B cell (primary cell): Measurements from ENCODE around the gene KIF16B. TPM values are rescaled to one million over a fixed set of nuclear protein-coding genes. Genes with fewer than 3 reads are reported as not detected.

Experiments used
- ATAC-seq: fragments of 200-7000 bp; cut with Tn5 transposase; one replicate; pipeline ENCODE4 v1.10.0; 2021; ENCODE audit warnings: low read depth, mild to moderate bottlenecking, moderate number of reproducible peaks, moderate library complexity
- CTCF ChIA-PET: fragments of 350-600 bp; sonication (Branson Sonifier 250); formaldehyde crosslinking; loops from one replicate; lab custom pipeline; 2021; ENCODE audit warnings: antibody characterized with exemption, inconsistent platforms; lab: Charles Lee
- POLR2A ChIA-PET: fragments of 350-600 bp; sonication (Branson Sonifier 250); formaldehyde crosslinking; loops from one replicate; lab custom pipeline; 2021; ENCODE audit warnings: antibody characterized with exemption; lab: Charles Lee
- DNase-seq: peaks from one replicate; pipeline ENCODE4 v3.0.0; 2013
- H2AFZ ChIP-seq: 2 replicates; pipeline ENCODE4 v1.6.1; 2012; ENCODE audit warnings: mild to moderate bottlenecking, low read depth, low read length; ENCODE audit not compliant: insufficient read depth, poor library complexity, severe bottlenecking
- H3K27ac ChIP-seq, 2 donors: 1 replicate in 1 of 2; 2 replicates in 1 of 2; pipeline ENCODE4 v1.5.1; 2012 to 2013; ENCODE audit warnings: low read length in 2 of 2, mild to moderate bottlenecking in 2 of 2, moderate library complexity in 1 of 2
- H3K27me3 ChIP-seq, 4 experiments: fragments of 200-600 bp in 1 of 4; sonication (generic) in 1 of 4; replicated peaks in 1 of 4; 1 replicate in 2 of 4; 2 replicates in 2 of 4; pipeline versions ENCODE4 v1.6.1 to v1.7.0; 2013 to 2016; ENCODE audit warnings: low read length in 3 of 4, mild to moderate bottlenecking in 2 of 4, mixed read lengths in 1 of 4, moderate library complexity in 1 of 4; ENCODE audit not compliant: insufficient read depth in 4 of 4, control insufficient read depth in 3 of 4; ENCODE audit errors: control extremely low read depth in 1 of 4
- H3K36me3 ChIP-seq, 2 experiments: replicated peaks in 1 of 2; 1 replicate in 1 of 2; 2 replicates in 1 of 2; pipeline versions ENCODE4 v1.6.1 to v1.7.1; 2013; ENCODE audit warnings: low read length in 1 of 2; ENCODE audit not compliant: insufficient read depth in 2 of 2, control insufficient read depth in 1 of 2; ENCODE audit errors: control extremely low read depth in 1 of 2, extremely low read depth in 1 of 2
- H3K4me1 ChIP-seq, 2 donors: fragments of 200-600 bp in 1 of 2; sonication (generic) in 1 of 2; 1 replicate in 1 of 2; 2 replicates in 1 of 2; pipeline versions ENCODE4 v1.5.1 to v1.6.1; 2013 to 2017; ENCODE audit warnings: low read length in 2 of 2; ENCODE audit not compliant: control insufficient read depth in 2 of 2, insufficient read depth in 2 of 2
- H3K4me2 ChIP-seq: replicated peaks from 2 replicates; pipeline ENCODE3; 2012; ENCODE audit warnings: mild to moderate bottlenecking, low read depth, low read length; ENCODE audit not compliant: poor library complexity, severe bottlenecking
- H3K4me3 ChIP-seq, 5 experiments: fragments of 200-600 bp in 1 of 5; sonication (generic) in 1 of 5; 1 replicate in 3 of 5; 2 replicates in 2 of 5; pipeline versions ENCODE4 v1.5.1 to v1.7.0; 2011 to 2016; ENCODE audit warnings: low read length in 4 of 5, mild to moderate bottlenecking in 4 of 5, low read depth in 2 of 5, control low read depth in 1 of 5, moderate library complexity in 1 of 5; ENCODE audit not compliant: insufficient read depth in 1 of 5; ENCODE audit errors: control extremely low read depth in 1 of 5, extremely low read depth in 1 of 5
- H3K79me2 ChIP-seq: fragments of 200-600 bp; sonication (generic); one replicate; pipeline ENCODE4 v1.6.0; 2016; ENCODE audit warnings: low read length; ENCODE audit not compliant: control insufficient read depth, insufficient read depth
- H3K9ac ChIP-seq: fragments of 200-600 bp; sonication (generic); 2 replicates; pipeline ENCODE4 v1.6.1; 2017; ENCODE audit warnings: mild to moderate bottlenecking, low read length, moderate library complexity
- H3K9me3 ChIP-seq, 3 donors: one replicate each; pipeline versions ENCODE4 v1.6.1 to v1.7.1; 2013; ENCODE audit warnings: low read length in 2 of 3; ENCODE audit not compliant: control insufficient read depth in 2 of 3, insufficient read depth in 1 of 3; ENCODE audit errors: control extremely low read depth in 1 of 3
- H4K20me1 ChIP-seq: 2 replicates; pipeline ENCODE4 v1.6.0; 2012; ENCODE audit warnings: mild to moderate bottlenecking, low read length; ENCODE audit not compliant: insufficient read depth, control insufficient read depth, poor library complexity, severe bottlenecking
- H3K27ac Mint-ChIP-seq: one replicate; pipeline ENCODE4 v1.8.0; 2021; ENCODE audit warnings: mixed read lengths
- H3K27me3 Mint-ChIP-seq: one replicate; pipeline ENCODE4 v1.8.0; 2021; ENCODE audit warnings: mixed read lengths
- H3K4me1 Mint-ChIP-seq: one replicate; pipeline ENCODE4 v1.8.0; 2021; ENCODE audit warnings: mixed read lengths
- H3K4me3 Mint-ChIP-seq: one replicate; pipeline ENCODE4 v1.8.0; 2021; ENCODE audit warnings: mixed read lengths
- H3K9me3 Mint-ChIP-seq: one replicate; pipeline ENCODE4 v1.8.0; 2022; ENCODE audit warnings: mixed read lengths; ENCODE audit not compliant: insufficient read depth
- EZH2 ChIP-seq: IDR thresholded peaks from 2 replicates; pipeline ENCODE4 v1.6.1; 2012; ENCODE audit warnings: borderline replicate concordance, low read depth, mild to moderate bottlenecking, moderate library complexity, low read length; ENCODE audit not compliant: insufficient read depth, poor library complexity, severe bottlenecking
- WGBS: methylation state at CpG from one replicate; pipeline ENCODE4 v1.1.5; 2013; ENCODE audit warnings: missing lambda C conversion rate; ENCODE audit not compliant: insufficient coverage; 5-methylcytosine and 5-hydroxymethylcytosine counted together
- intact Hi-C: fragments of 100-400 bp; cut with micrococcal nuclease; formaldehyde crosslinking; loops from one replicate; pipeline ENCODE4 v1.10.0; 2022
- polyA plus RNA-seq: library from polyadenylated mRNA; depleted of rRNA; stranded (reverse); fragments of >200 nt; gene quantifications from 2 replicates; pipeline ENCODE4 v1.2.3, GENCODE V29; 2012
- total RNA-seq, 2 donors: library from RNA; stranded (reverse); fragments of 120-200 nt in 1 of 2; gene quantifications; 1 replicate in 1 of 2; 2 replicates in 1 of 2; pipeline versions ENCODE4 v1.2.3 to v1.2.4, GENCODE V29; 2013 to 2022
- TF ChIP-seq, protein P1 (sequence below): fragments of 200-600 bp; IDR thresholded peaks from one replicate; pipeline ENCODE4 v1.8.0; 2022; ENCODE audit warnings: antibody characterized with exemption, mild to moderate bottlenecking

Gene KIF16B
- total and polyA plus RNA-seq, 2 donors (not counting 1 experiment from before 2014, with no cell fraction given), result 4.5 to 13.0 TPM

GRCh38 chr20:16518784-16519084 lies 54.5 kb downstream of the KIF16B start:
- Mint-ChIP-seq H3K27ac (no peak overlapping the region), H3K9me3 (peaks cover 2% of the 10 kb centered on the region), H3K4me3 (no peak overlapping the region), H3K27me3 (no peaks in the 10 kb centered on the region), H3K4me1 (peaks cover 7% of the 10 kb centered on the region)
- ATAC-seq (no peak), DNase-seq (no peak)
- Histone ChIP-seq H3K9ac (no peak overlapping the region), H3K4me3 (no peak overlapping the region), H4K20me1 (no peaks in the 10 kb centered on the region), H2AFZ (no peak overlapping the region), H3K27me3 (no peaks in the 10 kb centered on the region), H3K79me2 (no peaks in the 10 kb centered on the region), H3K4me2 (no peak overlapping the region), H3K9me3 (no peaks in the 10 kb centered on the region), H3K36me3 (no peaks in the 10 kb centered on the region), H3K4me1 (no peaks in the 10 kb centered on the region), H3K27ac (no peak overlapping the region)
- intact Hi-C loops, result no loop called here
- no peak for TF ChIP-seq EZH2
- TF ChIP-seq, protein P1, sequence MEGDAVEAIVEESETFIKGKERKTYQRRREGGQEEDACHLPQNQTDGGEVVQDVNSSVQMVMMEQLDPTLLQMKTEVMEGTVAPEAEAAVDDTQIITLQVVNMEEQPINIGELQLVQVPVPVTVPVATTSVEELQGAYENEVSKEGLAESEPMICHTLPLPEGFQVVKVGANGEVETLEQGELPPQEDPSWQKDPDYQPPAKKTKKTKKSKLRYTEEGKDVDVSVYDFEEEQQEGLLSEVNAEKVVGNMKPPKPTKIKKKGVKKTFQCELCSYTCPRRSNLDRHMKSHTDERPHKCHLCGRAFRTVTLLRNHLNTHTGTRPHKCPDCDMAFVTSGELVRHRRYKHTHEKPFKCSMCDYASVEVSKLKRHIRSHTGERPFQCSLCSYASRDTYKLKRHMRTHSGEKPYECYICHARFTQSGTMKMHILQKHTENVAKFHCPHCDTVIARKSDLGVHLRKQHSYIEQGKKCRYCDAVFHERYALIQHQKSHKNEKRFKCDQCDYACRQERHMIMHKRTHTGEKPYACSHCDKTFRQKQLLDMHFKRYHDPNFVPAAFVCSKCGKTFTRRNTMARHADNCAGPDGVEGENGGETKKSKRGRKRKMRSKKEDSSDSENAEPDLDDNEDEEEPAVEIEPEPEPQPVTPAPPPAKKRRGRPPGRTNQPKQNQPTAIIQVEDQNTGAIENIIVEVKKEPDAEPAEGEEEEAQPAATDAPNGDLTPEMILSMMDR, result no peak
- 48% methylated on average over 4 of the region's 4 CpGs for WGBS
- ChIA-PET CTCF (interaction anchor here (1.0 kb wide), 1 partner anchor 13 kb away, joined by 3 read pairs; no protein-coding TSS in a partner anchor), POLR2A (no interaction called here)

DNA sequence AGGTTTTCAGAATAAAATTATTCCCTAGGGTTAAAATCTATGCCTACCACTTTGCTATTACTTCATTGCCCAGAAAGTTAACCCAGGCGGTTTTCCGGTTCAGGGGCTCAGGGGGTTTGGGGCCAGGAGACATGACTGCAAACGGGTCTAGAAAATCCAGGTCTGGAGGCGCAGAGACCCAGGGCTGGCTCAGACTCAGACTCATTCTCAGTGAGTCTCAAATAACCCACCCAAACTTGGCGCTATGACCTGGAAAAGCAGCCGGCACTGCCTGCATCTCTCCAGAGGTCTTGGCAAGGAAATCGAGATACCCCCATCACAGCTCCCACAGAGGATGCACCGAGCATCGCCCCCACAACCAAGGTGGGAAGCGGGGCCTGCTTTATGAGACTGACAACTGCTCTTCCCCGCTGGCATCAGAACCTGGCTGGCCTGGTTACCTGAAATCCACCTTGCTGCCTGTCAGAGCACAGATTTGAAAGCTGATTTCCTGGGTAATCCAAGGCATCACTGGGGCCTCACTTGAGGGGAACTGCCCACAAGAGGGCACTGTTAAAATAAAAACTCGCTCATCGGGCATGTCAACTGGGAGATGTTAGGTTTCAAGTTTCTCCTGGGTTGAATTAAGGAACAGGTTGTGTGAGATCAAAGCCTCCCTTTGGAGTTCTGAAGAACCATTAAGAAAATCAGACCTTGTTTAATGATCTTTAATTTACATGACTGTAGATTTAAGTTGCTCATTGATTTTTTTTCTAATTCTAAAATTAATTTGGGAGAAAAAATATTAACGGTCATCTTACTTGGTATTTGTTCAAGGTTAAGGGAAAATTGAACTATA lies 55.1 kb downstream of the KIF16B start:
- Histone ChIP-seq H3K27me3 (no peaks in the 10 kb centered on the region), H2AFZ (no peak overlapping the region), H3K9me3 (no peaks in the 10 kb centered on the region), H3K4me3 (no peak overlapping the region), H3K9ac (no peak overlapping the region), H3K27ac (no peak overlapping the region), H3K79me2 (no peaks in the 10 kb centered on the region), H3K4me1 (no peaks in the 10 kb centered on the region), H3K36me3 (no peaks in the 10 kb centered on the region), H3K4me2 (no peak overlapping the region), H4K20me1 (no peaks in the 10 kb centered on the region)
- intact Hi-C loops, result no loop called here
- POLR2A ChIA-PET, result no interaction called here
- Mint-ChIP-seq H3K27ac (no peak overlapping the region), H3K27me3 (no peaks in the 10 kb centered on the region), H3K9me3 (peaks cover 2% of the 10 kb centered on the region), H3K4me1 (peaks cover 7% of the 10 kb centered on the region), H3K4me3 (no peak overlapping the region)
- ATAC-seq (no peak), DNase-seq (peak; percentile 12)
- WGBS, result 94% methylated on average over 13 of the region's 14 CpGs
- TF ChIP-seq, protein P1, result peak; percentile 29
- no peak for TF ChIP-seq EZH2
- CTCF ChIA-PET, result interaction anchor here (1.0 kb wide), 2 partner anchors 242 to 243 kb away, joined by 3 to 5 read pairs; no protein-coding TSS in a partner anchor
